Left lung (tissue), 10 donors: ENCODE measurements around the gene ITPR2. TPM values are rescaled to one million over a fixed set of nuclear protein-coding genes. Genes with fewer than 3 reads are reported as not detected.

Experiments used
- ATAC-seq: fragments of 200-7000 bp; cut with Tn5 transposase; one replicate; pipeline ENCODE4 v1.9.1; 2020; ENCODE audit warnings: moderate library complexity
- DNase-seq, 4 donors: peaks; one replicate each; pipeline ENCODE4 v3.0.0-alpha.2; 2013 to 2020
- H3K27ac ChIP-seq, 2 donors: fragments of 200-600 bp; sonication (generic) in 1 of 2; one replicate each; pipeline versions ENCODE4 v1.5.0 to v1.8.0; 2020 to 2021
- H3K27me3 ChIP-seq, 2 donors: fragments of 200-600 bp; sonication (generic) in 1 of 2; one replicate each; pipeline versions ENCODE4 v1.5.0 to v1.8.0; 2020 to 2021
- H3K36me3 ChIP-seq, 2 donors: fragments of 200-600 bp; sonication (generic) in 1 of 2; one replicate each; pipeline versions ENCODE4 v1.5.0 to v1.8.0; 2020 to 2021
- H3K4me1 ChIP-seq, 2 donors: fragments of 200-600 bp; one replicate each; pipeline ENCODE4 v1.8.0; 2021
- H3K4me3 ChIP-seq, 2 donors: fragments of 200-600 bp; sonication (generic) in 1 of 2; one replicate each; pipeline versions ENCODE4 v1.5.0 to v1.8.0; 2020 to 2021; ENCODE audit warnings: mild to moderate bottlenecking in 1 of 2
- H3K9me3 ChIP-seq, 2 donors: fragments of 200-600 bp; sonication (generic) in 1 of 2; one replicate each; pipeline versions ENCODE4 v1.5.0 to v1.8.0; 2020 to 2021
- CTCF ChIP-seq, 2 donors: fragments of 200-600 bp; sonication (generic) in 1 of 2; IDR thresholded peaks; one replicate each; pipeline versions ENCODE4 v1.5.0 to v1.8.0; 2021; ENCODE audit warnings: antibody characterized with exemption in 2 of 2
- intact Hi-C, 2 donors: fragments of 100-400 bp; cut with DNase I; formaldehyde crosslinking; loops; one replicate each; pipeline versions ENCODE4 v1.11.2 to v1.14.2; 2022
- polyA plus RNA-seq, 6 donors: library from polyadenylated mRNA; unstranded; fragments of 120-200 nt; gene quantifications; one replicate each; pipeline ENCODE4 v1.2.1, GENCODE V29; 2013; ENCODE audit not compliant: insufficient read length in 6 of 6
- total RNA-seq, 2 donors: library from RNA; stranded (reverse); fragmentation: NEBNext Ultra II Directional; extraction: Animal tissue kit (Norgen Biotek cat#: 25700); gene quantifications; one replicate each; pipeline ENCODE4 v1.2.1, GENCODE V29; 2021
- donor health status: DM: no; HTN: yes; CAD: no.
- donor health status: DM: no; HTN: no; CAD: no.

The ITPR2 gene
- total and polyA plus RNA-seq, 8 donors: 5.5 to 67.8 (median 7.5) TPM

GRCh38 chr12:26628234-26628633, 204.8 kb downstream of the ITPR2 start:
- Histone ChIP-seq H3K4me1 (no peaks in the 10 kb centered on the region), H3K27me3 (no peaks in the 10 kb centered on the region), H3K4me3 (no peak overlapping the region), H3K27ac (no peak overlapping the region), H3K36me3 (peaks cover 0 to 21% of the 10 kb centered on the region in 2 donors), H3K9me3 (no peaks in the 10 kb centered on the region)
- DNase-seq: no peak
- no peak for ATAC-seq
- intact Hi-C loops: no loop called here
- TF ChIP-seq CTCF (IDR thresholded peaks at IDR 0.05): no peak

GRCh38 chr12:26627335-26627734, 205.7 kb downstream of the ITPR2 start:
- no peak for DNase-seq

GRCh38 chr12:26623136-26623535, 209.9 kb downstream of the ITPR2 start:
- H3K4me3 ChIP-seq: no peak overlapping the region
- no peak for ATAC-seq
- H3K9me3 ChIP-seq: no peaks in the 10 kb centered on the region
- H3K36me3 ChIP-seq: peaks cover 0 to 53% of the 10 kb centered on the region in 2 donors
- no peaks in the 10 kb centered on the region for H3K4me1 ChIP-seq
- no peak overlapping the region for H3K27ac ChIP-seq
- no peak for TF ChIP-seq CTCF (IDR thresholded peaks at IDR 0.05)
- intact Hi-C loops: no loop called here
- no peaks in the 10 kb centered on the region for H3K27me3 ChIP-seq
- DNase-seq: no peak

More at GRCh38 chr12:26627335-26627734, 205.7 kb downstream of the ITPR2 start:
- TF ChIP-seq CTCF (IDR thresholded peaks at IDR 0.05): no peak
- H3K4me3 ChIP-seq: no peak overlapping the region
- H3K36me3 ChIP-seq: peaks cover 0 to 28% of the 10 kb centered on the region in 2 donors
- H3K9me3 ChIP-seq: no peaks in the 10 kb centered on the region
- no peak overlapping the region for H3K27ac ChIP-seq
- intact Hi-C loops: no loop called here
- no peaks in the 10 kb centered on the region for H3K27me3 ChIP-seq
- ATAC-seq: no peak
- H3K4me1 ChIP-seq: no peaks in the 10 kb centered on the region

GRCh38 chr12:26622601-26623000, 210.4 kb downstream of the ITPR2 start:
- TF ChIP-seq CTCF (IDR thresholded peaks at IDR 0.05): no peak
- no peak overlapping the region for H3K4me3 ChIP-seq
- ATAC-seq (no peak), DNase-seq (no peak)
- no peaks in the 10 kb centered on the region for H3K9me3 ChIP-seq
- no peak overlapping the region for H3K27ac ChIP-seq
- H3K27me3 ChIP-seq: no peaks in the 10 kb centered on the region
- peaks cover 0 to 50% of the 10 kb centered on the region in 2 donors for H3K36me3 ChIP-seq
- H3K4me1 ChIP-seq: no peaks in the 10 kb centered on the region
- intact Hi-C loops: no loop called here

GRCh38 chr12:26621932-26622331, 211.1 kb downstream of the ITPR2 start:
- Histone ChIP-seq H3K4me3 (no peak overlapping the region), H3K36me3 (peaks cover 0 to 50% of the 10 kb centered on the region in 2 donors), H3K9me3 (no peaks in the 10 kb centered on the region), H3K4me1 (no peaks in the 10 kb centered on the region), H3K27me3 (no peaks in the 10 kb centered on the region), H3K27ac (no peak overlapping the region)
- intact Hi-C loops: no loop called here
- ATAC-seq (no peak), DNase-seq (no peak)
- no peak for TF ChIP-seq CTCF (IDR thresholded peaks at IDR 0.05)
